H9 (cell line): ENCODE measurements around the gene MGAT5. TPM values are rescaled to one million over a fixed set of nuclear protein-coding genes. Genes with fewer than 3 reads are reported as not detected.

Source experiments
- DNase-seq: peaks from one replicate; pipeline ENCODE4 v3.0.0-alpha.2; 2017
- H2AFZ ChIP-seq: one replicate; pipeline ENCODE4 v1.6.1; 2013; ENCODE audit warnings: mild to moderate bottlenecking, low read length, control low read depth, moderate library complexity
- H2AK5ac ChIP-seq: 2 replicates; pipeline ENCODE4 v1.6.1; 2013; ENCODE audit warnings: low read length, control low read depth, mixed read lengths; ENCODE audit not compliant: insufficient read length
- H2BK120ac ChIP-seq: one replicate; pipeline ENCODE4 v1.6.1; 2013; ENCODE audit warnings: low read depth, mild to moderate bottlenecking, low read length, control low read depth, inconsistent platforms; ENCODE audit not compliant: poor library complexity, severe bottlenecking
- H2BK12ac ChIP-seq: 2 replicates; pipeline ENCODE4 v1.6.1; 2013; ENCODE audit warnings: low read length, control low read depth, mixed read lengths, low read depth; ENCODE audit not compliant: insufficient read length
- H2BK15ac ChIP-seq: 2 replicates; pipeline ENCODE4 v1.6.1; 2013; ENCODE audit warnings: low read depth, low read length, control low read depth
- H2BK20ac ChIP-seq: one replicate; pipeline ENCODE4 v1.6.1; 2013; ENCODE audit warnings: low read depth, mild to moderate bottlenecking, low read length, control low read depth, inconsistent platforms; ENCODE audit not compliant: poor library complexity, severe bottlenecking
- H2BK5ac ChIP-seq: 2 replicates; pipeline ENCODE4 v1.6.1; 2013; ENCODE audit warnings: low read length, control low read depth, mixed read lengths; ENCODE audit not compliant: insufficient read length
- H3K14ac ChIP-seq: 2 replicates; pipeline ENCODE4 v1.6.1; 2013; ENCODE audit warnings: low read length, control low read depth; ENCODE audit not compliant: insufficient read depth
- H3K18ac ChIP-seq: 2 replicates; pipeline ENCODE4 v1.6.1; 2013; ENCODE audit warnings: low read depth, mild to moderate bottlenecking, mixed read lengths, low read length, control low read depth; ENCODE audit not compliant: insufficient read length
- H3K23ac ChIP-seq: 2 replicates; pipeline ENCODE4 v1.6.1; 2013; ENCODE audit warnings: low read length, control low read depth, mixed read lengths, low read depth; ENCODE audit not compliant: insufficient read length
- H3K23me2 ChIP-seq: 2 replicates; pipeline ENCODE4 v1.6.1; 2013; ENCODE audit warnings: low read depth, mild to moderate bottlenecking, mixed read lengths, low read length, control low read depth; ENCODE audit not compliant: insufficient read length, poor library complexity, severe bottlenecking
- H3K27ac ChIP-seq: 2 replicates; pipeline ENCODE4 v1.5.1; 2013; ENCODE audit warnings: low read length, control low read depth, mixed read lengths, low read depth; ENCODE audit not compliant: insufficient read length
- H3K27me3 ChIP-seq: 2 replicates; pipeline ENCODE4 v1.6.1; 2013; ENCODE audit warnings: low read length, control low read depth, inconsistent platforms; ENCODE audit not compliant: insufficient read depth
- H3K4ac ChIP-seq: 2 replicates; pipeline ENCODE4 v1.6.1; 2013; ENCODE audit warnings: low read depth, mild to moderate bottlenecking, control low read depth, inconsistent platforms, low read length, moderate library complexity
- H3K4me1 ChIP-seq: 2 replicates; pipeline ENCODE4 v1.6.1; 2013; ENCODE audit warnings: low read length, control low read depth, inconsistent platforms; ENCODE audit not compliant: insufficient read depth
- H3K4me2 ChIP-seq: 2 replicates; pipeline ENCODE4 v1.6.1; 2013; ENCODE audit warnings: low read length, control low read depth, mixed read lengths; ENCODE audit not compliant: insufficient read length, insufficient read depth
- H3K56ac ChIP-seq: 2 replicates; pipeline ENCODE4 v1.6.1; 2013; ENCODE audit warnings: low read depth, mild to moderate bottlenecking, mixed read lengths, low read length, control low read depth; ENCODE audit not compliant: insufficient read length
- H3K79me1 ChIP-seq: 2 replicates; pipeline ENCODE4 v1.6.1; 2013; ENCODE audit warnings: low read depth, mild to moderate bottlenecking, moderate library complexity, low read length, control low read depth, inconsistent platforms; ENCODE audit not compliant: insufficient read depth, poor library complexity, severe bottlenecking
- H3K79me2 ChIP-seq: 2 replicates; pipeline ENCODE4 v1.6.1; 2013; ENCODE audit warnings: low read length, control low read depth, inconsistent platforms; ENCODE audit not compliant: insufficient read depth
- H3K9ac ChIP-seq: 2 replicates; pipeline ENCODE4 v1.6.1; 2013; ENCODE audit warnings: low read length, control low read depth, mixed read lengths; ENCODE audit not compliant: insufficient read length; ENCODE audit errors: extremely low read depth
- H3K9me3 ChIP-seq: one replicate; pipeline ENCODE4 v1.6.1; 2013; ENCODE audit warnings: low read depth, low read length, inconsistent platforms; ENCODE audit not compliant: control insufficient read depth
- H3T11ph ChIP-seq: one replicate; pipeline ENCODE4 v1.6.1; 2013; ENCODE audit warnings: mild to moderate bottlenecking, low read length, control low read depth, inconsistent platforms
- H4K20me1 ChIP-seq: one replicate; pipeline ENCODE4 v1.6.1; 2013; ENCODE audit not compliant: control insufficient read depth, insufficient read length, insufficient read depth
- H4K5ac ChIP-seq: 2 replicates; pipeline ENCODE4 v1.6.1; 2013; ENCODE audit warnings: low read depth, mild to moderate bottlenecking, mixed read lengths, low read length, control low read depth; ENCODE audit not compliant: insufficient read length
- H4K8ac ChIP-seq: replicated peaks from 2 replicates; pipeline ENCODE4 v1.6.1; 2013; ENCODE audit warnings: low read length, control low read depth, mixed read lengths, low read depth; ENCODE audit not compliant: insufficient read length
- H4K91ac ChIP-seq: 2 replicates; pipeline ENCODE4 v1.6.1; 2013; ENCODE audit warnings: low read depth, mild to moderate bottlenecking, moderate library complexity, mixed read lengths, low read length, control low read depth; ENCODE audit not compliant: insufficient read length
- H3K27ac Mint-ChIP-seq, 3 experiments: 2 replicates in 2 of 3; 3 replicates in 1 of 3; pipeline ENCODE4 v1.8.0; 2020 to 2021; ENCODE audit warnings: mixed read lengths in 3 of 3, mild to moderate bottlenecking in 1 of 3, moderate library complexity in 1 of 3
- H3K27me3 Mint-ChIP-seq: 2 replicates; pipeline ENCODE4 v1.8.0; 2021; ENCODE audit warnings: low read depth, mild to moderate bottlenecking, moderate library complexity, mixed read lengths
- H3K36me3 Mint-ChIP-seq, 3 experiments: 2 replicates in 2 of 3; 3 replicates in 1 of 3; pipeline ENCODE4 v1.8.0; 2020 to 2021; ENCODE audit warnings: low read depth in 3 of 3, mixed read lengths in 3 of 3; ENCODE audit not compliant: insufficient read depth in 1 of 3
- H3K4me1 Mint-ChIP-seq, 2 experiments: 2 replicates each; pipeline ENCODE4 v1.8.0; 2020; ENCODE audit warnings: mixed read lengths in 2 of 2
- H3K4me3 Mint-ChIP-seq, 2 experiments: 2 replicates in 1 of 2; 3 replicates in 1 of 2; pipeline ENCODE4 v1.8.0; 2020 to 2021; ENCODE audit warnings: mild to moderate bottlenecking in 2 of 2, mixed read lengths in 2 of 2, moderate library complexity in 1 of 2
- H3K9me3 Mint-ChIP-seq, 2 experiments: 2 replicates in 1 of 2; 3 replicates in 1 of 2; pipeline ENCODE4 v1.8.0; 2020; ENCODE audit warnings: mild to moderate bottlenecking in 2 of 2, mixed read lengths in 2 of 2, moderate library complexity in 1 of 2
- CTCF ChIP-seq: fragments of 200-600 bp; sonication (generic); conservative IDR thresholded peaks from 3 replicates; pipeline ENCODE4 v1.8.0; 2021; ENCODE audit warnings: antibody characterized with exemption, mild to moderate bottlenecking
- WGBS: extraction: QIAGEN DNeasy Blood & Tissue Kit; methylation state at CpG from one replicate; pipeline ENCODE4 v1.1.7; 2013; ENCODE audit warnings: missing lambda C conversion rate, low lambda C conversion rate, mixed read lengths; ENCODE audit not compliant: insufficient read length; ENCODE audit errors: extremely low coverage; 5-methylcytosine and 5-hydroxymethylcytosine counted together
- total RNA-seq: library from RNA; stranded (reverse); gene quantifications from 2 replicates; pipeline ENCODE4 v1.2.1, GENCODE V29; 2021

The MGAT5 gene
- total RNA-seq, 1 experiment from 2014 or later, result 25.7 TPM

GRCh38 chr2:134226601-134227000 lies 27.3 kb upstream of the MGAT5 start:
- H2BK12ac ChIP-seq, result no peak overlapping the region

More at GRCh38 chr2:134226601-134227000, 27.3 kb upstream of the MGAT5 start:
- H3K14ac ChIP-seq, result no peak overlapping the region
- H3K9me3 ChIP-seq, result peaks cover 9% of the 10 kb centered on the region
- Mint-ChIP-seq H3K9me3 (peaks cover 31 to 32% of the 10 kb centered on the region in 2 experiments), H3K27ac (no peak overlapping the region), H3K4me3 (no peak overlapping the region), H3K27me3 (no peaks in the 10 kb centered on the region), H3K36me3 (peaks cover 22 to 35% (median 23%) of the 10 kb centered on the region in 3 experiments), H3K4me1 (peaks cover 11 to 14% of the 10 kb centered on the region in 2 experiments)
- H3K23me2 ChIP-seq, result no peaks in the 10 kb centered on the region
- H4K8ac ChIP-seq, result no peak overlapping the region
- H3K27me3 ChIP-seq, result no peaks in the 10 kb centered on the region
- no peak overlapping the region for H2AK5ac ChIP-seq
- no peak overlapping the region for H3K56ac ChIP-seq
- no peak for TF ChIP-seq CTCF
- no peak overlapping the region for H3K23ac ChIP-seq
- no peaks in the 10 kb centered on the region for H4K20me1 ChIP-seq
- no peaks in the 10 kb centered on the region; the same call in 1 of the 2 replicates for H3K79me2 ChIP-seq
- no peak overlapping the region for H2BK120ac ChIP-seq
- DNase-seq, result no peak
- no peak overlapping the region for H2BK5ac ChIP-seq
- no peak overlapping the region for H3K18ac ChIP-seq
- no peak overlapping the region for H4K5ac ChIP-seq
- H3K9ac ChIP-seq, result no peak overlapping the region
- H3K27ac ChIP-seq, result no peak overlapping the region
- no peak overlapping the region for H3T11ph ChIP-seq
- H3K4me2 ChIP-seq, result no peak overlapping the region
- H3K79me1 ChIP-seq, result peaks cover 7% of the 10 kb centered on the region
- no CpG with 5 or more reads among the region's 4 CpGs for WGBS
- H2BK15ac ChIP-seq, result no peak overlapping the region
- no peaks in the 10 kb centered on the region for H3K4me1 ChIP-seq
- no peak overlapping the region for H4K91ac ChIP-seq
- H2AFZ ChIP-seq, result no peak overlapping the region
- H3K4ac ChIP-seq, result no peak overlapping the region
- H2BK20ac ChIP-seq, result no peak overlapping the region
